ENCODE results near the gene PRIMA1. TPM values are rescaled to one million over a fixed set of nuclear protein-coding genes. Genes with fewer than 3 reads are reported as not detected.

Gene PRIMA1
- total and polyA plus RNA-seq, 2 experiments from 2014 or later: 2.1 to 3.5 TPM

DNA sequence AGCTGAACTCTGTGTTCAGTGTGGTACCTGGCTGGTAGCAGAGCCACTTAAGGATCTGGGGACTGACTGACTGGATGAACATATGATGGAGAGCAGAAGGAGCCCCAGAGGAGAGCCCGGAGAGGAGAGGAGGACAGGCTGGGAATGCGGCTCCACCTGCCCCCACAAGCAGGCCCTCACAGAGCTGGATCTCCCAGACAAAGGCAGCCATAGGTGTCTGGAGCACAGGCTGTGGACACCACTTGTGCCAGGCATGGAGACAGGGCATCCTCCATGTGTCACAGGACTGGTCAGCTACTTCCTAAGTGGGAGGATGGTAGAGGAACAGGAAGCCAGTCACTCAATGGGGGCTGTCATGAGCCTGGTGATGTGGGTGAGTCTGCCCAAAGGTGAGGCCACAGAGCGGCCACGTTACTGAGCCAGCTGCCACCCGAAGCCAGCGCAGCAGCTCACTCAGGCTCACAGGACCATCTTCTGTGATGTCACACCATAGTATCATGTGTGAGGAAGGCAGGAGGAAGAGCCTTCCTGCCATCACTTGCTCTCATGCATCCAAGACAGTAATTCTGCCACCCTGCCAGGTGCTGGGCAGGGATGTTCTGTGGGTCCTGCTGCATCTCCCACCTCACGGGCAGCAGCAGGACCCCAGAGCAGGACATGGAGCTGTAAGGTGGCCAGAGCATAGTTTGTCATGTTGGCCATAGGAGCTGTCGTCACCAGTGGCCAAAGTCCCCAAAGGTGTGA is 72.1 kb downstream of the PRIMA1 start:
- ATAC-seq: no peak
- no peak overlapping the region for H3K4me3 Mint-ChIP-seq
- H3K4me2 ChIP-seq: no peak overlapping the region
- H2AFZ ChIP-seq: no peak overlapping the region
- no peaks in the 10 kb centered on the region; the same call in 2 of the 3 replicates for H3K36me3 Mint-ChIP-seq (ENCODE audit: low read depth)
- no peaks in the 10 kb centered on the region for H3K36me3 ChIP-seq (ENCODE audit: insufficient read depth)
- TF ChIP-seq EZH2 (IDR thresholded peaks at IDR 0.05; ENCODE audit: low read depth, unreplicated experiment) (no peak), ZNF114 (CRISPR knock-in tag; IDR thresholded peaks at IDR 0.05) (no peak), CREB1 (CRISPR knock-in tag; IDR thresholded peaks at IDR 0.05; ENCODE audit: low read depth) (no peak), NANOG (IDR thresholded peaks at IDR 0.05; ENCODE audit: borderline replicate concordance) (no peak), ZNF462 (CRISPR knock-in tag; IDR thresholded peaks at IDR 0.05) (no peak), POLR2AphosphoS5 (IDR thresholded peaks at IDR 0.05; ENCODE audit: low read depth) (no peak), STAT1 (IDR thresholded peaks at IDR 0.05; ENCODE audit: unreplicated experiment) (no peak), ETS1 (IDR thresholded peaks at IDR 0.05) (no peak), REST (IDR thresholded peaks at IDR 0.05; ENCODE audit: unreplicated experiment) (no peak), JUNB (IDR thresholded peaks at IDR 0.05; ENCODE audit: unreplicated experiment) (no peak), ZNF331 (CRISPR knock-in tag; IDR thresholded peaks at IDR 0.05; ENCODE audit: low read depth) (no peak), EZH2phosphoT487 (IDR thresholded peaks at IDR 0.05; ENCODE audit: unreplicated experiment) (no peak)
- TF ChIP-seq, protein P1, sequence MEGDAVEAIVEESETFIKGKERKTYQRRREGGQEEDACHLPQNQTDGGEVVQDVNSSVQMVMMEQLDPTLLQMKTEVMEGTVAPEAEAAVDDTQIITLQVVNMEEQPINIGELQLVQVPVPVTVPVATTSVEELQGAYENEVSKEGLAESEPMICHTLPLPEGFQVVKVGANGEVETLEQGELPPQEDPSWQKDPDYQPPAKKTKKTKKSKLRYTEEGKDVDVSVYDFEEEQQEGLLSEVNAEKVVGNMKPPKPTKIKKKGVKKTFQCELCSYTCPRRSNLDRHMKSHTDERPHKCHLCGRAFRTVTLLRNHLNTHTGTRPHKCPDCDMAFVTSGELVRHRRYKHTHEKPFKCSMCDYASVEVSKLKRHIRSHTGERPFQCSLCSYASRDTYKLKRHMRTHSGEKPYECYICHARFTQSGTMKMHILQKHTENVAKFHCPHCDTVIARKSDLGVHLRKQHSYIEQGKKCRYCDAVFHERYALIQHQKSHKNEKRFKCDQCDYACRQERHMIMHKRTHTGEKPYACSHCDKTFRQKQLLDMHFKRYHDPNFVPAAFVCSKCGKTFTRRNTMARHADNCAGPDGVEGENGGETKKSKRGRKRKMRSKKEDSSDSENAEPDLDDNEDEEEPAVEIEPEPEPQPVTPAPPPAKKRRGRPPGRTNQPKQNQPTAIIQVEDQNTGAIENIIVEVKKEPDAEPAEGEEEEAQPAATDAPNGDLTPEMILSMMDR (conservative IDR thresholded peaks at IDR 0.05; ENCODE audit: low read depth in 2 of 2): no peak
- no peak overlapping the region for H3K27ac Mint-ChIP-seq
- H3K4me1 Mint-ChIP-seq: peaks cover 18% of the 10 kb centered on the region
- H4K20me1 ChIP-seq (replicated peaks; ENCODE audit: insufficient read depth): no peaks in the 10 kb centered on the region
- peaks cover 8% of the 10 kb centered on the region for H3K27me3 Mint-ChIP-seq (ENCODE audit: insufficient read depth, low read depth, poor library complexity)
- H3K27me3 ChIP-seq (ENCODE audit: insufficient read depth): no peaks in the 10 kb centered on the region
- DNase-seq (ENCODE audit: low spot score): no peak
- H3K27ac ChIP-seq (ENCODE audit: low read depth): no peak overlapping the region
- no peaks in the 10 kb centered on the region for H3K79me2 ChIP-seq (replicated peaks; ENCODE audit: insufficient read depth)
- no peak overlapping the region for H3K4me3 ChIP-seq
- H3K9me3 Mint-ChIP-seq: no peaks in the 10 kb centered on the region
- no peaks in the 10 kb centered on the region; the same call in 1 of the 2 replicates for H3K4me1 ChIP-seq (ENCODE audit: insufficient read depth)
- no peaks in the 10 kb centered on the region for H3K9me2 ChIP-seq (ENCODE audit: insufficient read depth)
- H3F3A ChIP-seq (replicated peaks; ENCODE audit: low read depth): no peaks in the 10 kb centered on the region

Measured in GM23338 (cell line).